AG09319 (cell line): ENCODE data around the gene DNAAF5.
"Not testable (repeated sequence)": the region's sequence is repeated elsewhere in the genome, so short reads cannot be mapped to it uniquely, and the experiment has no call there.

Experiments
- DNase-seq: peaks from one replicate; pipeline ENCODE4 v3.0.0-alpha.2; 2010; ENCODE audit warnings: low read depth; ENCODE audit errors: extremely low read depth
- CTCF ChIP-seq: IDR thresholded peaks from 2 replicates; pipeline ENCODE4 v1.5.1; 2011; ENCODE audit warnings: low read depth, mild to moderate bottlenecking, inconsistent platforms, low read length, moderate library complexity

DNAAF5 gene

DNA sequence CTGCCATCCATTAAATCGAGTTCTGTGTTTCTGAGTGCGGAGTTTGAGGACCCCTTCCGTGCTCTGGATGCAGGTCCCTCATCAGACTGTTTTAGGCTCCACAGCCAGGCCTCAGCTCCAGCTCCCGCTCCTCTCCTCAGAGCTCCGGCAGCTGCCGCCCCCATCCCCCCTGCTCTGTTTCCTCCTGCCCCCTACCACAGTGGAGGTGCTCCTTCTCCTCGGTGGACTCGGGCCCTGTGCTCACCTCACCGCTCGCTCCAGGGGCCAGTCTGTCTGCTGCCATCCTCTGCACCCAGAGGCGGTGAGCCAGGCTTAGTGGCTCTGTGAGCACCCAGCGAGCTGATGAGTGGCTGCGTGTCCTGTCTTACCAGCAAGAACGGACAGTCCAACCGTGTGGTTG is 21.9 kb downstream of the DNAAF5 start:
- DNase-seq, result no peak
- no peak for TF ChIP-seq CTCF

DNA sequence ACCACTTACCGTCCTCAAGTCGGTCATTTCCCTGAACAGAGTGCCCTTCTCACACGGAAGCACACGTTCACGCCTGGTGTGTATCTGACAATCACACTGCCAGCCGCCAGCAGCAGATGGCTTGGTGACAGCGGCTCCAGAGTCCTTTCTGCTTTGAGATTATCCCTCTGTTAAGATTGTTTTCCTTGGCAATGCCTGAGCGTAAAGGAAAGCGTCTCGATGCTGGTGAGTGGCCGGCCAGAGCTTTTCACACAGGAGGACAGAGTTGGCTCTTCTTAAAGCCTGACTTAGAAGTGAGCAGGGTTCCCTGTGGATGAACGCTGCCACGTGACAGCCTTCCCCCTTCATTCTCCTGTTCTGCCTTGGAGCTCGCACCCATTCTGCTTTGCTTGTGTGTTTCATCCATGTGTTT is 22.6 kb downstream of the DNAAF5 start:
- TF ChIP-seq CTCF, result no peak
- DNase-seq, result no peak

DNA sequence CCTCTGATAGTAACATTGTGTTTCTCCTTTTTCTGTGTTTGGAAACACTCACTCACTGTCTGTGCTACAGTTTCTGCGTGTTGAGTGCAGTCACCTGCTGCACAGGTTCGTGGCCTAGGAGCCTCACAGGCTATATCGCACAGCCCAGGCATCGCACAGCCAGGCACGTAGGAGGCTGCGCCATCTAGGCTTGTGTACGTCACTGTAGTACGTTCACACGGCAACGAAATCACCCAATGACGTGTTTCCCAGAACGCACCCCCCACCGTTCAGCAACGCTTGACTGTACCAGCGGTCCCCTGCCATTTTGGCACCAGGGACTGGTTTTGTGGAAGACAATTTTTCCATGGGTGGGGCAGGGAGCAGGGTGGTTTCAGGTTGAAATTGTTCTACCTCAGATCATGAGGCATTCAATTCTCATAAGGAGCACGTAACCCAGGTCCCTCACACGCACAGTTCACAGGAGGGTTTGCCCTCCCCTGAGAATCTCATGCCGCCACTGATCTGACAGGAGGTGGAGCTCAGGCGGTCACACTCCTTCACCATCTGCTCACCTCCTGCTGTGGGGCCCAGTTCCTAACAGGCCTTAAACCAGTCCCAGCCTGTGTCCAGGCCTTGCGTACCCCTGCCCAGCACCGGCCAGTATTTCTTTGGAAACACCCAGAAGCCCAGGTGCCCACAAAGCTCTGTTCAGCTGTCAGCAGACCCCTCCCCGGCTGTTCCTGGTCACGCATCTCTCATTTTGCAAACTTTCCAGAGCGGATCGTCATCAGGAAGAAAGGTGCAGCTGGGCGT is 23.8 kb downstream of the DNAAF5 start:
- no peak for TF ChIP-seq CTCF
- no peak for DNase-seq

- no peak for TF ChIP-seq CTCF
- no peak for DNase-seq
Observed at GRCh38 chr7:751826-752225, 25.3 kb downstream of the DNAAF5 start.

GRCh38 chr7:752256-752655 is 25.8 kb downstream of the DNAAF5 start:
- DNase-seq, result not testable (repeated sequence)

GRCh38 chr7:753190-753589 is 26.7 kb downstream of the DNAAF5 start:
- TF ChIP-seq CTCF, result no peak
- no peak for DNase-seq

- no peak for TF ChIP-seq CTCF
- no peak for DNase-seq
Observed at GRCh38 chr7:754531-755412, 28.3 kb downstream of the DNAAF5 start.
